T-helper 9 cell (primary cell): ENCODE data around the gene PKP1.
"Not testable (repeated sequence)": the region's sequence is repeated elsewhere in the genome, so short reads cannot be mapped to it uniquely, and the experiment has no call there.

Experiments
- DNase-seq: peaks from one replicate; pipeline ENCODE4 v3.0.0-alpha.2; 2020
- total RNA-seq, 2 donors: gene quantifications; one replicate each; lab custom pipeline; 2026; lab: John Stamatoyannopoulos, UW

The PKP1 gene, protein sequence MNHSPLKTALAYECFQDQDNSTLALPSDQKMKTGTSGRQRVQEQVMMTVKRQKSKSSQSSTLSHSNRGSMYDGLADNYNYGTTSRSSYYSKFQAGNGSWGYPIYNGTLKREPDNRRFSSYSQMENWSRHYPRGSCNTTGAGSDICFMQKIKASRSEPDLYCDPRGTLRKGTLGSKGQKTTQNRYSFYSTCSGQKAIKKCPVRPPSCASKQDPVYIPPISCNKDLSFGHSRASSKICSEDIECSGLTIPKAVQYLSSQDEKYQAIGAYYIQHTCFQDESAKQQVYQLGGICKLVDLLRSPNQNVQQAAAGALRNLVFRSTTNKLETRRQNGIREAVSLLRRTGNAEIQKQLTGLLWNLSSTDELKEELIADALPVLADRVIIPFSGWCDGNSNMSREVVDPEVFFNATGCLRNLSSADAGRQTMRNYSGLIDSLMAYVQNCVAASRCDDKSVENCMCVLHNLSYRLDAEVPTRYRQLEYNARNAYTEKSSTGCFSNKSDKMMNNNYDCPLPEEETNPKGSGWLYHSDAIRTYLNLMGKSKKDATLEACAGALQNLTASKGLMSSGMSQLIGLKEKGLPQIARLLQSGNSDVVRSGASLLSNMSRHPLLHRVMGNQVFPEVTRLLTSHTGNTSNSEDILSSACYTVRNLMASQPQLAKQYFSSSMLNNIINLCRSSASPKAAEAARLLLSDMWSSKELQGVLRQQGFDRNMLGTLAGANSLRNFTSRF
- total RNA-seq, result 0 reads per million in 2 donors

DNA sequence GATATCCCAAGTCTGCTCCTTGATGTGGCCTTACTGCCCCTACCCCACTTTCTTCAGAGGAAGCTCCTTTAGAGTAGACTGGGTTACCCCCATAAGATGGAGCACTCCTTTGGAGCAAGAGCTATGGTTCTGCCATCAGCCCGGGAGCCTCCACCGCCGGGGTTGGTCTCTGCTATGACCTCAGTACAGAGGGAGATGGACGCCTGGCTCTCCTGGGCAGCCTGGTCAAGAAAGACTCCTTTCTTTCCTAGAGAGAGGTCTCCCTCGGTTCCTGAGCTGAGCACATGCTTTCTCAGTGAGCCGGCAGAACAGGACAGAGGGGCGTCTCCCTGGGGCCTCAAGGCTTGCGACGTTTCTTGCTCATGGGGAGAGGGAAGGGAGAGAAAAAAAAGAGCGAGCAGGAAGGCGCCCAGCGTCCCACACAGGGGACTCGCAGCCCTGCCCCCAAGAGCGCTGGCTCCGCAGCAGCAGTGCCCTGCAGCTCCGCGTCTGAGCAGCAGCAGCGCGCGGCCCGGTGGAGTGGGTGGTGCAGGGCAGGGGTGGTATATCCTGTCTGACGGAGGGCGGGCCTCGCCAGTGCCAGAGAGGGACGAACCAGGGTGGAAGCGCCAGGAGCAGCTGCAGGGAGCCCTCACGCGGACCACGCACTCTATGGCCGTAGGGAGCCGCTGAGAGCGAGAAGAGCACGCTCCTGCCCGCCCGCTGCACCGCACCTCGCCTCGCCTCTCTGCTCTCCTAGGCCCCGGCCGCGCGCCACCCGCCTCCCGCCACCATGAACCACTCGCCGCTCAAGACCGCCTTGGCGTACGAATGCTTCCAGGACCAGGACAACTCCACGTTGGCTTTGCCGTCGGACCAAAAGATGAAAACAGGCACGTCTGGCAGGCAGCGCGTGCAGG lies at the start of gene PKP1:
TSS of gene PKP1 (plus strand) at position 576 of the 899 bp plus-strand sequence. CDS start at position 773, 197 bp downstream.
- no peak for DNase-seq

DNA sequence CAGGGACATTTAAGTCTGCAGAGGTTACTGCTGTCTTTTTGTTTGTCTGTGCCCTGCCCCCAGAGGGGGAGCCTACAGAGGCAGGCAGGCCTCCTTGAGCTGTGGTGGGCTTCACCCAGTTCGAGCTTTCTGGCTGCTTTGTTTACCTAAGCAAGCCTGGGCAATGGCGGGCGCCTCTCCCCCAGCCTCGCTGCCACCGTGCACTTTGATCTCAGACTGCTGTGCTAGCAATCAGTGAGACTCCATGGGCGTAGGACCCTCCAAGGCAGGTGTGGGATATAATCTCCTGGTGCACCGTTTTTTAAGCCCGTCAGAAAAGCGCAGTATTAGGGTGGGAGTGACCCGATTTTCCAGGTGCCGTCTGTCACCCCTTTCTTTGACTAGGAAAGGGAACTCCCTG lies 43.7 kb upstream of the PKP1 start:
- DNase-seq, result not testable (repeated sequence)

DNA sequence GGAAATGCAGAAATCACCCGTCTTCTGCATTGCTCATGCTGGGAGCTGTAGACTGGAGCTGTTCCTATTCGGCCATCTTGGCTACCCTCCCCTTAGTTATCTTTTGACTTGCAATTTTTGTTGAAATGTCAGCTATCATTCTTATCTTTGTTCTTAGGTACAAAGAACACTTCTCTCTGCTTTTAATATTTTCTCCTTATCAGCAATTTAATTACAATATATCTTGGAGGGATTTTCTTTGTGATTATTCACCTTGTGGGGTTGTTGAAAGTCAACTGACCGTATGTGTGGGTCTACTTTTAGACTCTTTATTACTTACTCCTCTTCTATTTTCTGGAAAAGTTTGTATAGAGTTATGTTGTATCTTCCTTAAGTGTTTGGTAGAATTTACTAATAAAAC lies 43.1 kb upstream of the PKP1 start:
- no peak for DNase-seq

DNA sequence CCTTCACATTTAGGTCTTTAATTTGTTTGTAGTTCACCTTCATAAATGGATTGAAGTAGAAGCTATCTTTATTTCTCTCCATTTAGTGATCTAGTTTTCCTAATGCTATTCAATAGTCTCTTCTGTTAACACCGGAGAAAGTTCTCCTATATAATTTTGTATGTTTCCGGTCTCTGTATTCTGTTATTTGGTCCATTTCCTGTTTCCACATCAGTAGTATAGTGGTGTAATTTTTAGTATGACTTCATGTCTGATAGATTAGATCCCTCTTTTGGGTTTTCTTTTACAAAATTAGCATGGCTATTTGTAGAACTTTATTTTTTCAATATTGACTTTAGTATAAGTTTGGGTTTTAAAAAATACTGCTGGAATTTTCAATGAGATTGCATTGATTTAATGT lies 41.6 kb upstream of the PKP1 start:
- DNase-seq, result no peak

DNA sequence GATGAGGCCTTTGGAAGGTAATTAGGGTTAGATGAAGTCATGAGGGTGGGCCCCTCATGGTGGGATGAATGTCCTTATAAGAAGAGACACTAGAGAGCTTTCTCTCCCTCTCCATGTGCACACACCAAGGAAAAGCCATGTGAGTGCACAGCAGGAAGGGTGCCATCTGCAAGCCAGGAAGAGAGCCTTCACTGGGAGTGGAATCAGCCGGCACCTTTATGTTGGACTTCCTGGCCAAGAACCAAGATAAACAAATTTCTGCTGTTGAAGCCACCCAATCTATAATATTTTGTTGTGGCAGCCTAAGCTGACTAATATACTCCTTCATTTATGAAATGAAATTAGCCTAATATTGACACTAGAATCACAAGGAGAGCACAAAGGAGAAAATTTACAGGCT lies 38.2 kb upstream of the PKP1 start:
- DNase-seq, result no peak

DNA sequence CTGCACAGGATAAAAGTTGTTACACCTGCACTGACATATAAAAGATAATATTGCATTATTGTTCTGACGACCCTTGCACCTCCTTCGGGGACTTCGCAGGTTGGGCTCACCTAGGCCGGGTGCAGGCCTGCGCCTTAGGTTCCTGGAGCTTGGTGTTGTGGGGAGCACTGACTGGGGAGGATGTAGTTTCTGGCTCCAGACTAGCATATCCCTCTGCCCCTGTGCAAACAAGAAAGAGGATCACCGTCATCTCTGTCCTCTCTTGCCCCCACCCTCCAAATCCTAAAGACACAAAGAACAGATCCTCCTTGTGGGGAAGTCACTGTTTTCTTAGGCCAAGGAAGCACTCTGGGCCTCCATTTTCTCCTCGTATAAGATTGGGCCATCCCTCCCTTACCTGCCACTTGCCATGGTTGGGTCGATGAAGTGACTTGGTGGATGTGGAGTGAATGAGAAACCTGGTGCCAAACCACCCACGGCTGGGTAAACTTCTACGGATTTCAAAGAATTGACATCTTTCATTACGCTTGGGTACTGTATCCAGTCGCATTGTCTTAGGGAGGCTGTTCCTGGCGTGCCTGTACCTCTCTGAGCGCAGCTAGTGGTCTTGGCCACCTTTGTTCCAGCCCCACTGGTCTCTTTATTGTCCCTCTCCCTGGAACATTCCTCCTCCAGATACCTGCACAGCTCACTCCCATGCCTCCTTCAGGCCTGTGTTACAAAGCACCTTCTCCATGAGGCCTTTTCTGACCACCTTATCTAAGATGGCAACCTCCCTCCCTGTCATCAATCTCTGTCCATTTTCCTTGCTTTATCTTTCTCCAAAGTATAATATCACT lies 34.4 kb upstream of the PKP1 start:
- DNase-seq, result no peak

DNA sequence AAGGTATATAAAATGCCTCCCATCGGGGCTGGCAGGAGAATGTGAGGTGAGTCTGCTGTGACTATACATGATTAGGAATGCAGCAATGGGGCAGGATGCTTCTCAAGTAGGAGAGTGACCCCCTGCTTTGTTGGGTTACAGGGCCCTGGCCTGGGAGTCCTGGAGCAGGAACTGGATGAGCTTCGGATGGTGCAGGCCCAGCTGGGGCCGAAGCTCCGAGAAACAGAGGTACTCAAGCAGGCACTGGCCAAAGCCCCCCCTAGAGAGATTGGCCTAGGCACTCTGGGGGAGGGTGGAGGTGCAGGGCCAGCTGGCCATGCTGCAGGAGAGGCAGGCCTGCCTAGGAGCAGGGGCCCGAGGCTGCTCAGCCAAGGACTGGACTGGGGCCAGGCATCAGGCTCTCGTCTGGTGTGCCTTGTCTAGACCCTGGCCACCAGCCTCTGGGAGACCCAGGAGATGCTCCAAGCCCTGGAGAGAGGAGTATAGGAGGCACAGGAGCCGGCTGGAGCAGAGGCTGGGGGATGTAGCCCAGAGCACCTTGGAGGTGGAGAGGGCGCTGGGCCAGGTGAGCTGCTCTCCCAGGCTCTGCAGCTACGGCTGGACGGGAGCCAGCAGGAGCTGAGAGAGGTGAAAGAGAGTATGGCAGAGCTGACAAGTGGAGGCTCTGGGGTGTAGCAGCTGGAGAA lies 32.8 kb upstream of the PKP1 start:
- no peak for DNase-seq

DNA sequence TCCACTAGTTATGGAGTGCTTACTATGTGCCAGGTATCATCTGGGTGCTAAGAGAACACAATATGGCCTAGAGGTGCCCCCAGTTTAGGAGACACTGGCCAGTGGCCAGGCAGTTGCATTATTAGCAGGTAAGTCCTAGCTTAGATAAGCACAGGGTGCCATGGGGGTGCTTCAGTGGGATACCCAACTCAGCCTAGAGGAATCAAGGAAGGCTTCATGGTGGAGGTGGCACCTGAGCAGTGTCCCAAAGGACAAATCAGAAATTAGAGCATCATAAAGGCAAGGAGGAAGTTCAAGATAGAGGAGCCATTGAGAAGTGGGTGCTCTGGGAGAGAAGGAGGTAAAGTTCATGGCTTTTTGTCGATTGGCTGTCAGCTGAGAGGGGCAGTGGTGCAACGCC lies 31.9 kb upstream of the PKP1 start:
- DNase-seq, result no peak

DNA sequence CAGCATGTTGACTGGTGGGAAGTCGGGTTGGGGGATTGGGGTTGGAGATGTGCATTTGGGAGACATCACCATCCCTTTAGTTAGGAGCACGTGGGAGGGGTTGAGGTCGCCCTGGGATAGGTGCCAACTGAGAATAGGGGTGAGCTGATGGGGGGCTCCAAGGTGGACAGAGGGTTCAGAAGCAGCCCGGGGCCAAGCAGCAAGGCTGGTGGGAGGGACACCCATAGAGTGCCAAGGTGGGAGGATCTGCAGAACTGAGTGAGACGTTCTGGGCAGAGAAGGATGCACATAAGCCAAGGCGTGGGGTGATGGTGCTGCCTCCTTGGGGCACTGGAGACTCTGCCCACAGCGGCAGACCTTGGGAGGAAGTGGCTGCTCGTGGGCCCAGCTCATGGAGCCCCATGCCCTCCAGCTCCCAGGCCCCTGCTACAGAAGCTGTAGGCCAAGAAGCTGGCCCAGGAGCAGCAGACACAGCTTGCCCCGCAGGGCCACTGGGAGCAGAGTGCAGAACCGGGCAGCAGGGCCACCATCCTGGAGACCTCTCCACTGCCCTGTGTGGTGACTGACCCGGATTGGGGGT lies 31.4 kb upstream of the PKP1 start:
- DNase-seq, result no peak

DNA sequence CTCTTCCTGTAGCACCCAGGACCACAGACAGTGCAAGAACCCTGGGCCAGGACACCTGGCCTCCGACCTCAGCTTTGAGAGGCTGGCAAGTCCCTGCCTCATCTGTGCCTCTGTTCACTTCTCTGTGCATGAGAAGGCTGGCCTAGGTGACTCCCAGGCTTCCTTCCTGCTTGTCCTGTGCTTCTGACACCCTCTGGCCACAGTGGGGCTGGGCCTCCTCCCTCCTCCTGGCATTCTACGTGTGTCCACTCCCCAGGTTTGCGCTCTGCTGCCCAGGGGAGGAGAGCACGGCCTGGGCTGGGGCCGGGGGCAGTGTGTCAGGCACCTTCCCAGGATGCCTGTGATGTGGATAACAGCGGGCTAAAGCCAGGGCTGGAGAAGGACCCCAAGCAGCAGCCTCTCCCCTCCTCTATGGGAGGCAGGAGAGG lies 30.3 kb upstream of the PKP1 start:
- no peak for DNase-seq

DNA sequence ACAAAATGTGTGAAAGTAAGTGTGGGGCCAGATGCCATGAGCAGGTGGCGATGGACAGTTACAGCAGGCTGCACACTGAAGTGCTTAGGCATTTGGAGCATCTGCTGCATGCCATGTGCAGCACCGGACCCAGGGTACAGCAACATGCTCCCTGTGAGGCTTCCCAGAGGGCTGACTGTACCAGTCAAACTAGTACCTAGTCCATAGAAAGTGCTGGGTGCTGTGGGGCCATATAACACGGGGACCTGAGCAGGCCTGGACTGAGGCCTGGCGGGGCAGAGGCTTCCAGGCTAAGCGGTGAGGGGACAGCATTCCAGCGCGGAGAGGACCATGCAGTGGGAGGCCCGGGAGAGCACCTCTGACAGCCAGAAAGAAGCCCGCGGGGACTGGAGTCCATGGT lies 29.9 kb upstream of the PKP1 start:
- DNase-seq, result no peak

DNA sequence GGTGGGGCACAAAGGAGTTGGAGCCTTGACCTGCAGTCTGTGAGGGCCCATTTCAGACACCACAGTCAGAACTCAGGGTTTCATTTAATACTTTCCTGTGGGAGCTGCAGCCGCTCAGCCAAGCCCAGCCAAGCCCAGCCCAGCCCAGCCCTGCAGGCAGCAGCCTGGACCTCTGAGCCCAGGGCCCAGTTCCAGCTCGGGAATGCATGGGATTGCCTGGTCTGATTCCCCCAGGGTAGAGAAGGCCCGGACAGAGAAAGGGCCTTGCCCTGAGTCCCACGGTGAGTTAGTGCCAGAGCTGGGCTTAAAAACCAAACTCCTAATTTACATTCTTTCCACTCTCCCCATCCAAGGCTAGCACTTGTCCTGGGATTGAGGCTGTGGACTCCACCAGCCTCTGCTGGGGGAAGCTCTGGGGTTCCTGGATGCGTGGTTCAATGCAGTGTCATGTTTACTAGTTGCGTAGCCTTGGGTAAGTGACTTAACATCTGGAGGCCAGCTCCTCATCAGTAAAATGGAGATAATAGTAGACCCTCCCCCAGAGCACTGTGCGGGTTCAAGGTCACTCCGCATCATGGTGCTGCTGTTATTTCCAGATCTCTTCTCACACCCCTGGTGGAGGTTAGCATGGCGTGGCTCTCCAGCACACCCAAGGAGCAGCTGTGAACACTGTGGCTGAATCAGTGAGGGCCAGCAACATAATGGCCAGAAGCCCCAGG lies 29.2 kb upstream of the PKP1 start:
- no peak for DNase-seq

DNA sequence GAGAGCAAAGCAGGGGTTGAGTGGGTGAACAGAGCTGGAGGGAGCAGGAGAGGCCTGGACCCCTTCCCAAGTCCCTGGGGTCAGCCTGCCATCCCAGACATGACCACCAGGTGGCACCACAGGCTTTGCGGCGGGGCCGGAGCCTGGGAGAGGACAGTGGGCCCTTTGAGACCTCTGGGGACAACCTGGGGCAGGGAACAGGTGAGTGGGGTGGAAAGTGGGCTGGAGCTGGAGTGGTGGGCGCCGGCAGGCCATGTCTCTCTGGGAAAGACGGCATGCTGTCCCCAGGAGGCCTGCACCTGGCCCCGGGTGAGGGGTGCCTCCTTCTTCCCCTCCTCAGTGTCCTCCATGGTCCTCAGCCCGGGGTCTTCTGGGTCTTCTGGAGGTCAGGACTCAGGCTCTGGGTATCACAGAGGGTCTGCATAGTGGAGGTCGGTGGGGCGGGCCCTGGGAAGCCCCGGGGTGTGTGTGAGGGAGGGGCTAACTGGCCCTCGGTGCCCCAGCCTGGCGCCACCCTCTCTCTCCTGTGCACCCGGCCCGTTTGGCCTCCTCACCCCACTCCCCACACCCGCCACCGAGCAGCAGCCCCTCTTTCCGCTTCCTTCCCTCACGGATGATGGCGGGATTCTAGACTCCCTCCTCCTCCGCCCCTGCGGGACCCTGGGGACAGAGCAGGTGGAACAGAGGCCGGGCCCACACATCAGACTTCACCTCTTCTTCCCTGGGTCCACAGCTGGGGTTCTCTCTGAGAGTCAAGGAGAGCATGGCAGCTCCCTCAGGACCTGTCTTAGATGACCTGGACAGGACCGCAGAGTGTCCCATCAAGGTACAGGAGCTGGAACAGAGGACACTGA lies 28.5 kb upstream of the PKP1 start:
- DNase-seq, result peak; percentile 62

DNA sequence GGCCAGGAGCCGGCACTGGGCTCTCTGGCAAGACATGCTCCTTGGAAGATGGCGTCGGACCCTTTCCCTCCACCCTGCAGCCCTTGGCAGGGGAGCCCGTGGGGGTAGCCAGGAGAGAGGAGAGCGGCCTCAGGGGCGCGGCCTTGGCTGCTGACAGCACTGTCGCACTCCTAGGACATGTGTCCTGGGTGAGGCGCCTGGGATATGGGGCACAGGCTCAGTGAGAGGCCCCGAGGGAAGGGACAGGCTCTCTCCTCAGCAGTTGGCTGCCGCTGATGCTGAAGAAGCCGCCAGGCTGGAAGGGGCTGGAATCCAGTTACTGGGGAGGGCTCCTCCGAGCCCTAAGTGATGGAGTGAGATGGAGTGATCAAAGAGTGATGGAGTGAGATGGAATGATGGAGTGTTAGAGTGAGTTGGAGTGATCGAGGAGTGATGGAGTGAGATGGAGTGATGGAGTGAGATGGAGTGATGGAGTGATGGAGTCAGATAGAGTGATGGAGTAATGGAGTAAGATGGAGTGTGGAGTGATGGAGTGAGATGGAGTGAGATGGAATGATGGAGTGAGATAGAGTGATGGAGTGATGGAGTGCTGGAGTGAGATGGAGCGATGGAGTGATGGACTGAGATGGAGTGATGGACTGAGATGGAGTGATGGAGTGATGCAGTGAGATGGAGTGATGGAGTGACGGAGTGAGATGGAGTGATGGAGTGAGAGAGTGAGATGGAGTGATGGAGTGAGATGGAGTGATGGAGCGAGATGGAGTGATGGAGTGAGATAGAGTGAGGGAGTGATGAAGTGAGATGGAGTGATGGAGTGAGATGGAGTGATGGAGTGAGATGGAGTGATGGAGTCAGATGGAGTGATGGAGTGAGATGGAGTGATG lies 27.6 kb upstream of the PKP1 start:
- no peak for DNase-seq

DNA sequence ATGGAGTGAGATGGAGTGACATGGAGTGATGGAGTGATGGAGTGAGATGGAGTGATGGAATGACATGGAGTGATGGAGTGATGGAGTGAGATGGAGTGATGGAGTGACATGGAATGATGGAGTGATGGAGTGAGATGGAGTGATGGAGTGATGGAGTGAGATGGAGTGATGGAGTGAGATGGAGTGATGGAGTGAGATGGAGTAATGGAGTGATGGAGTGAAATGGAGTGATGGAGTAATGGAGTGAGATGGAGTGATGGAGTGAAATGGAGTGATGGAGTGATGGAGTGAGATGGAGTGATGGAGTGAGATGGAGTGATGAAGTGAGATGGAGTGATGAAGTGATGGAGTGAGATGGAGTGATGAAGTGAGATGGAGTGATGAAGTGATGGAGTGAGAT lies 25.2 kb upstream of the PKP1 start:
- DNase-seq, result not testable (repeated sequence)

DNA sequence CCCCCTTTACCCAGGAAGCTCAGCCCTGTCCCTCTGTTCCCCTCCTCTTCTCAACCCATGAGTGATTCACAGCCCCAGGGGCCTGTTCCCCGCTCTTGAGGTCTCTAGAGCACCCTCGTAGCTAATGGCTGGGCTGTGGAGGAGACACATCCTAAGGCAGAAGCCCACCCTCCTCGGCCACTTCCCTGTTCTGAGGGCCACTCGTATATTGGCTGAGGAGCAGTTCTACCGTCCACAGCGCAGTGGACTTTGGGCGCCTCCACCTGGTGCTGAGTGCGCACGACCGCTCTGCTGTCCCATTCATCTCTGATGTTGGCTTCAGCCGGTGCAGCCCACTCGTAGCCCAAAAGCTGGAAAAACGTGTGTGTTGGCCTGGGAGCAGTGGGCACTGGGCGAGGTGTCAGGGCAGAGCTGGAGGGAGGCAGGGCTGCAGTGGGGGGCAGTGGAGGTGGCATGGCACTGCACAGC lies 24.5 kb upstream of the PKP1 start:
- DNase-seq, result no peak

DNA sequence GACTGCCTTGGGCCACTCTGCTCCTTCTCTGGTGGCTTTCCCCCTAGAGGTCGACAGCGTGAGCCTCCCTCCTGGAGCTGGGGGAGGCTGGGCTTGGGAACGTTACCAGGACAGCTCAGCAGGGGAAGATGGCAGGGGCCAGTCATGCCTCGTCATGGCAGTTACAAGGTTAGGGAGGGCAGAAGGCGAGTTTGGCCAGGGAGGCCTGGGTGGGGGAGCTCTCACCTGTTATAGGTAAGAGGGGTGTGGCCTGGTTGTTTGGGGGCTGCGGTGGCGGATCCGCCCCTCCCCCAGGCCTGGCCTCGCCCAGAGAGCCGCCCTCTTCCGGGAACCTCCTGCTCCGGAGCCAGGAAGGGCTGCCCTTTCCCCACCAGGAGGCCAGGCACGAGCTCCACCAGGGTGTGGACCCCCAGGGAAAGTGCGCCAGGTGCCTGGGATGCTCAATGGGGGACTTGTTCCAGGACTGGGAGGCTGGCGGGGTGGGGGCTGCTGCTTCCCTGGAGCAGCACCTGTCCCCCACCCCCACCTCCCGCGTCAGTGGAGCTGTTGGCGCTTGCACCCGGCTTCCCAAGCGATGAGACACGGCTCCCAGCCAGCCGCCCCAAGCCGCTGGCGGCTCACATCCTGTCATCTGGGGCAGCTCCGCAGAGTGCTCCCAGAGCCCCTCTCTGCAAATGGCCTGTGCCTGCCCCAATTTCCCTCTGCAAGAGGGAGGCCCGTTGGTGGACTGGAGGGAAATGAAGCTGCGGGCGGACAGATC lies 23.6 kb upstream of the PKP1 start:
- DNase-seq, result no peak

DNA sequence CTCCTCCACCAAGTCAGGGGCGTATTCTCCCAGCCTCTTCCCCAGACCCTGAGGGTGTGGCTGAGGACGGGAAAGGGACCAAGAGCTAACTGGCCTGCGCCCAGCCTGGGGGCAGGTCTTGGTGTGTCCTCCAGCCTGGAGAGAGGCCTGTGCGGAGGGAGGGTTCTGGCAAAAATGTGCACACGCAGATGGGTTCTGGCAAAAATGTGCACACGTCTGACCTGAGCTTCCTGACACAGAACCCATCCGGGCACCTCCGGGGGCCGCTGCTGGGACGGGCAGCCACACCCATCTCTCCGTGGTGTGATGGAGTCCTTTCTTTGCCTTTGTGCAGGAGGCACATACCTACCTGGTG lies 23.1 kb upstream of the PKP1 start:
- no peak for DNase-seq
